Fibroblast of villous mesenchyme (primary cell): ENCODE data around the gene MSANTD1. TPM values are rescaled to one million over a fixed set of nuclear protein-coding genes. Genes with fewer than 3 reads are reported as not detected.

Experiments used
- DNase-seq: peaks from one replicate; pipeline ENCODE4 v3.0.0-alpha.2; 2010; ENCODE audit warnings: low read depth
- H3K4me3 ChIP-seq: 2 replicates; pipeline ENCODE4 v1.5.1; 2011; ENCODE audit warnings: low read depth, mild to moderate bottlenecking, low read length
- CTCF ChIP-seq: IDR thresholded peaks from 2 replicates; pipeline ENCODE4 v1.5.1; 2012; ENCODE audit warnings: low read depth, mild to moderate bottlenecking, low read length; ENCODE audit not compliant: insufficient read depth
- total RNA-seq: library from RNA; depleted of rRNA; stranded (reverse); fragments of >200 nt; gene quantifications from 2 replicates; pipeline ENCODE4 v1.2.3, GENCODE V29; 2012

MSANTD1 gene
- total RNA-seq, 1 donor, result 0.86 TPM

- no peak for DNase-seq
- TF ChIP-seq CTCF, result no peak
- no peak overlapping the region for H3K4me3 ChIP-seq
Measured at GRCh38 chr4:3252480-3252828, 3.5 kb downstream of the MSANTD1 start.

GRCh38 chr4:3252831-3253641 lies 4.1 kb downstream of the MSANTD1 start:
- TF ChIP-seq CTCF, result no peak
- DNase-seq, result no peak
- no peak overlapping the region for H3K4me3 ChIP-seq

GRCh38 chr4:3253808-3254207 lies 4.8 kb downstream of the MSANTD1 start:
- no peak for TF ChIP-seq CTCF
- no peak for DNase-seq
- H3K4me3 ChIP-seq, result no peak overlapping the region

GRCh38 chr4:3254302-3255131 lies 5.6 kb downstream of the MSANTD1 start:
- DNase-seq, result no peak
- no peak for TF ChIP-seq CTCF
- H3K4me3 ChIP-seq, result no peak overlapping the region

GRCh38 chr4:3255611-3256186 lies 6.7 kb downstream of the MSANTD1 start:
- no peak overlapping the region for H3K4me3 ChIP-seq
- TF ChIP-seq CTCF, result no peak
- no peak for DNase-seq

GRCh38 chr4:3256230-3257102 lies 7.5 kb downstream of the MSANTD1 start:
- no peak overlapping the region for H3K4me3 ChIP-seq
- no peak for DNase-seq
- TF ChIP-seq CTCF, result no peak
